Keratinocyte (primary cell): Measurements from ENCODE around the gene DLG2.

ENCODE experiments used
- EZH2 ChIP-seq: IDR thresholded peaks from one replicate; pipeline ENCODE4 v1.6.1; 2012; ENCODE audit warnings: inconsistent platforms, mild to moderate bottlenecking, low read length, moderate library complexity
- TF ChIP-seq, protein P1 (sequence below), 3 experiments: IDR thresholded peaks in 1 of 3; conservative IDR thresholded peaks in 1 of 3; optimal IDR thresholded peaks in 1 of 3; 2 replicates in 2 of 3; 3 replicates in 1 of 3; pipeline versions ENCODE3 to v1.5.1; 2011; ENCODE audit warnings: low read length in 3 of 3, mild to moderate bottlenecking in 3 of 3, moderate library complexity in 2 of 3, control low read depth in 1 of 3, inconsistent platforms in 1 of 3; ENCODE audit not compliant: insufficient read depth in 2 of 3; ENCODE audit errors: extremely low read depth in 1 of 3

DNA sequence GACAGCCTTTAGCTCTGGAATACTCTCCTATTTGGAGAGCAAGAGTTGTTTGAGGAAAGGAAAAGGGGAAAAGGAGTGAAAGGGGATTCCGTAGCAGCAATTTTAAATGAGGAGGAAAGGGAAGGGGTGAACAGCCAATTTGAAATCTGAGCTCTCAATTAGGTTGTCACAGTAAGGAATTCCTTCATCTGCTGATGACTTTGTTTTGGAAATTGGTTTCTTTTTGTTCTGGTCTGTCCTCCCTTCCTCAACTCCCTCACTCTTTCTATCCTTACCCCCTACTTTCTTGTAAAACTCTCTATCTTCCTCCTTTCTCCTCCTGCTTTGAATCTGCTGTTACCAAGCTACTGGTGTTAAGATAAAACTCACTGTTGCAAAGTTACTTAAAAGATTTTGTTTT is 1155.6 kb downstream of the DLG2 start:
- TF ChIP-seq, protein P1, sequence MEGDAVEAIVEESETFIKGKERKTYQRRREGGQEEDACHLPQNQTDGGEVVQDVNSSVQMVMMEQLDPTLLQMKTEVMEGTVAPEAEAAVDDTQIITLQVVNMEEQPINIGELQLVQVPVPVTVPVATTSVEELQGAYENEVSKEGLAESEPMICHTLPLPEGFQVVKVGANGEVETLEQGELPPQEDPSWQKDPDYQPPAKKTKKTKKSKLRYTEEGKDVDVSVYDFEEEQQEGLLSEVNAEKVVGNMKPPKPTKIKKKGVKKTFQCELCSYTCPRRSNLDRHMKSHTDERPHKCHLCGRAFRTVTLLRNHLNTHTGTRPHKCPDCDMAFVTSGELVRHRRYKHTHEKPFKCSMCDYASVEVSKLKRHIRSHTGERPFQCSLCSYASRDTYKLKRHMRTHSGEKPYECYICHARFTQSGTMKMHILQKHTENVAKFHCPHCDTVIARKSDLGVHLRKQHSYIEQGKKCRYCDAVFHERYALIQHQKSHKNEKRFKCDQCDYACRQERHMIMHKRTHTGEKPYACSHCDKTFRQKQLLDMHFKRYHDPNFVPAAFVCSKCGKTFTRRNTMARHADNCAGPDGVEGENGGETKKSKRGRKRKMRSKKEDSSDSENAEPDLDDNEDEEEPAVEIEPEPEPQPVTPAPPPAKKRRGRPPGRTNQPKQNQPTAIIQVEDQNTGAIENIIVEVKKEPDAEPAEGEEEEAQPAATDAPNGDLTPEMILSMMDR (optimal IDR thresholded peaks at IDR 0.05 in 1 of 3, IDR thresholded peaks at IDR 0.05 in 1 of 3, conservative IDR thresholded peaks at IDR 0.05 in 1 of 3; ENCODE audit: extremely low read depth in 1 of 3, insufficient read depth in 2 of 3, low read length in 3 of 3), result no peak
- TF ChIP-seq EZH2, result no peak
